Mesothelial cell of epicardium (in vitro differentiated cells): ENCODE results near the gene RFPL3. TPM values are rescaled to one million over a fixed set of nuclear protein-coding genes. Genes with fewer than 3 reads are reported as not detected.
"Not testable (repeated sequence)": the region's sequence is repeated elsewhere in the genome, so short reads cannot be mapped to it uniquely, and the experiment has no call there.

Source experiments
- DNase-seq, 2 experiments: peaks; one replicate each; pipeline ENCODE4 v3.0.0; 2021; ENCODE audit warnings: low spot score in 2 of 2; ENCODE audit not compliant: unreplicated experiment in 2 of 2
- H3K27ac Mint-ChIP-seq: 2 replicates; pipeline ENCODE4 v1.8.0; 2021; ENCODE audit warnings: mixed read lengths
- H3K27me3 Mint-ChIP-seq: 2 replicates; pipeline ENCODE4 v1.8.0; 2021; ENCODE audit warnings: low read depth, mixed read lengths
- H3K36me3 Mint-ChIP-seq: 2 replicates; pipeline ENCODE4 v1.8.0; 2021; ENCODE audit warnings: mixed read lengths
- H3K4me1 Mint-ChIP-seq: 2 replicates; pipeline ENCODE4 v1.8.0; 2021; ENCODE audit warnings: mixed read lengths
- H3K4me3 Mint-ChIP-seq: 2 replicates; pipeline ENCODE4 v1.8.0; 2021; ENCODE audit warnings: mild to moderate bottlenecking, moderate library complexity, mixed read lengths
- H3K9me3 Mint-ChIP-seq: 2 replicates; pipeline ENCODE4 v1.8.0; 2021; ENCODE audit warnings: mixed read lengths
- CTCF ChIP-seq: fragments of 200-600 bp; sonication (generic); IDR thresholded peaks from one replicate; pipeline ENCODE4 v1.5.0; 2021; ENCODE audit warnings: antibody characterized with exemption; ENCODE audit not compliant: unreplicated experiment
- total RNA-seq: library from RNA; stranded (reverse); gene quantifications from 3 replicates; pipeline ENCODE4 v1.2.1, GENCODE V29; 2021

The RFPL3 gene
- total RNA-seq, 1 donor from 2014 or later, result not detected

- Mint-ChIP-seq H3K27me3 (peaks cover 73% of the 10 kb centered on the region), H3K4me1 (peaks cover 2% of the 10 kb centered on the region), H3K4me3 (no peak overlapping the region), H3K36me3 (no peaks in the 10 kb centered on the region), H3K9me3 (no peaks in the 10 kb centered on the region), H3K27ac (no peak overlapping the region)
- no peak for TF ChIP-seq CTCF
- DNase-seq, result no peak
These were observed 17.3 kb upstream of the RFPL3 start for GRCh38 chr22:32340411-32340810.

- no peak for DNase-seq
- Mint-ChIP-seq H3K9me3 (no peaks in the 10 kb centered on the region), H3K36me3 (no peaks in the 10 kb centered on the region), H3K4me3 (no peak overlapping the region), H3K4me1 (peaks cover 2% of the 10 kb centered on the region), H3K27me3 (peaks cover 79% of the 10 kb centered on the region), H3K27ac (no peak overlapping the region)
- no peak for TF ChIP-seq CTCF
These were observed 16.4 kb upstream of the RFPL3 start for GRCh38 chr22:32341122-32341740.

DNA sequence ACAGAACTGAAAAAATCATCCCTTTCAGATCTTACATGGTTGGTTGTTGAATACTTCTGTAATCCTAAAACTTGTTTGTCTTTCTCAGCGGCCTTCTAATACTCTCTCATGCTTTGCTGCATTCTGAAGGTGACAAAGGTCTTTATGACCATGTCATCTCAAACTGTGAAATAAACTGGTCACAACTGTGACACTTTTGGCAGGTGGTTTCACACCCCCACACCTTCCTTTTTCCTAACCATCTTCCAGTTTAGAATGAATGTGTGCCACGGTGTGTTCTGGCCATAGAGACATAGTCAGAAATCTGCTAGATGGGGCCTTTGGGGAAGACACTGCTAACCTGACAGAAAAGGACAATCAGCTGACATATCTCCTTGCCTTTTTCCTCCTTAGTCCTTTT lies 14.7 kb upstream of the RFPL3 start:
- H3K4me3 Mint-ChIP-seq, result no peak overlapping the region
- no peaks in the 10 kb centered on the region for H3K9me3 Mint-ChIP-seq
- H3K27me3 Mint-ChIP-seq, result peaks cover 72% of the 10 kb centered on the region
- H3K4me1 Mint-ChIP-seq, result peaks cover under 1% of the 10 kb centered on the region
- no peak overlapping the region for H3K27ac Mint-ChIP-seq
- no peak for TF ChIP-seq CTCF
- DNase-seq, result no peak
- H3K36me3 Mint-ChIP-seq, result no peaks in the 10 kb centered on the region

GRCh38 chr22:32343941-32344340 lies 13.7 kb upstream of the RFPL3 start:
- no peak for TF ChIP-seq CTCF
- Mint-ChIP-seq H3K27me3 (peaks cover 65% of the 10 kb centered on the region), H3K36me3 (no peaks in the 10 kb centered on the region), H3K9me3 (no peaks in the 10 kb centered on the region), H3K27ac (no peak overlapping the region), H3K4me1 (no peaks in the 10 kb centered on the region), H3K4me3 (no peak overlapping the region)
- no peak for DNase-seq

- TF ChIP-seq CTCF, result no peak
- peaks cover 30% of the 10 kb centered on the region for H3K27me3 Mint-ChIP-seq
- no peaks in the 10 kb centered on the region for H3K4me1 Mint-ChIP-seq
- H3K4me3 Mint-ChIP-seq, result no peak overlapping the region
- no peak for DNase-seq
- H3K9me3 Mint-ChIP-seq, result peaks cover 4% of the 10 kb centered on the region
- no peaks in the 10 kb centered on the region for H3K36me3 Mint-ChIP-seq
- H3K27ac Mint-ChIP-seq, result no peak overlapping the region
These were observed 9.5 kb upstream of the RFPL3 start for GRCh38 chr22:32348031-32348611.

GRCh38 chr22:32351875-32352274 lies 5.8 kb upstream of the RFPL3 start:
- H3K27ac Mint-ChIP-seq, H3K4me3 Mint-ChIP-seq, DNase-seq, H3K9me3 Mint-ChIP-seq, H3K36me3 Mint-ChIP-seq, H3K27me3 Mint-ChIP-seq, H3K4me1 Mint-ChIP-seq: not testable (repeated sequence)
